ENCODE data around the gene EMILIN2. TPM values are rescaled to one million over a fixed set of nuclear protein-coding genes. Genes with fewer than 3 reads are reported as not detected.
A peak's percentile ranks its signal among the peaks of the same experiment; 100 is the strongest.
"Not testable (repeated sequence)": the region's sequence is repeated elsewhere in the genome, so short reads cannot be mapped to it uniquely, and the experiment has no call there.

Gene EMILIN2
- polyA plus RNA-seq, 1 donor, result 11.8 TPM

DNA sequence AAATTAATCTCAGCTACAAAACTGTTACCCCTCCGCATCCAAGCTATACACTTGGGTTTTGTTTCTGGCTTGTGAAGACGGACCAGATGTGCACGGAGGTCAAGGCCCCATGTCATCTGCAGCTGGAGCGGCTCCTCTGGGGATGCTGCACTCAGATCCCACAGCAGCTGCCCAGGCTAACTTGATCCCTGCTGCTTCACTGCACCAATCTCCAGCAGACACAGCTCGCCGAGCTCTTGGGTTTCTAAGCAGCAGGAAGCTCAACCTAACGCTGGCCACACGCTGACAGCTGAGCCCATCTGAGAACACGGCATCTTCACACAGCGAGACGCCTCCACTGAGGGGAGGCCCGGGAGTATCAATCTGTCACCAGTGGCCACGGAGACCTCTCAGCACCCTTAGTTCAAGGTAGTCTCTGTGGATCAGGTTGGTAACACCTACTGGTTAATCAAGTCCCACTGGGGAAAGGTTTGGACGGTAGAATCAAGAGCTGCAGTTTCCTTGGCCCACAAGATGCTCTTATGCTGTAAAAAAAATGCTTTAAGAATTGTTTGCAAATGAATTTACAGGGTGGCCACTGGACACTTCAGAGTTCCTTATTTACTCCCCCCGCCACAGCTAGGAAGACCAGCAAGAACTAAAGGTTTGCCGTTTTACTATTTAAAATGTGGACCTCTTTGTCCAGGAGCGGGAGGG, 67.5 kb downstream of the EMILIN2 start:
- DNase-seq, result no peak

DNA sequence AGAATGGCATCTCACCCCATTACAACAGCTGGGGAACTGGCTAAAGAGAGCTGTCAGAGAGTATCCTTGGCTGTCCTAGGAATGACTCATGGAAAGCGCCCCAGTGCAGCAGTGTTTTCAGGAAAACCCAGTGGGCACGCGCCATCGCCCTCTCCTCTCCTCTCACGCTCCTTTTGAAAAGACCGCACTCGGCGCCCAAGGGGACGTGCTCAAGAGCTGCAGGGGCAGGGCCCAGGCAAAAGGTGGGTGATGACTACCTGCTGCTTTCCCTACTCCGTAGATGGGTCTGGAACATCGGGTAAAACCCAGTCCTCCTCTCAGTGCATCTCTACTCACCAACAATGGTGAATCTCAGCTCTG, 68.1 kb downstream of the EMILIN2 start:
- no peak for DNase-seq

DNA sequence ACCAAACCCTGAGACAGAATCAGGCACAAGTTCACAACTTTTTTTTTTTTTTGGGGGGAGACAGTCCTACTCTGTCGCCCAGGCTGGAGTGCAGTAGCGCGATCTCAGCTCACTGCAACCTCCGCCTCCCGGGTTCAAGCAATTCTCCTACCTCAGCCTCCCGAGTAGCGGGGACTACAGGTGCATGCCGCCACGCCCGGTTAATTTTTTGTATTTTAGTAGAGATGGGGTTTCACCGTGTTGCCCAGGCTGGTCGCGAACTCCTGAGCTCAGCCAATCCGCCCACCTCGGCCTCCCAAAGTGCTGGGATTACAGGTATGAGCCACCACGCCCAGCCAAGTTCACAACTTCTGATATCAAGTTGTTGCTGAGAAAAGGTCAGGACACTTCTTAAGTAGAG, 68.7 kb downstream of the EMILIN2 start:
- DNase-seq, result not testable (repeated sequence)

DNA sequence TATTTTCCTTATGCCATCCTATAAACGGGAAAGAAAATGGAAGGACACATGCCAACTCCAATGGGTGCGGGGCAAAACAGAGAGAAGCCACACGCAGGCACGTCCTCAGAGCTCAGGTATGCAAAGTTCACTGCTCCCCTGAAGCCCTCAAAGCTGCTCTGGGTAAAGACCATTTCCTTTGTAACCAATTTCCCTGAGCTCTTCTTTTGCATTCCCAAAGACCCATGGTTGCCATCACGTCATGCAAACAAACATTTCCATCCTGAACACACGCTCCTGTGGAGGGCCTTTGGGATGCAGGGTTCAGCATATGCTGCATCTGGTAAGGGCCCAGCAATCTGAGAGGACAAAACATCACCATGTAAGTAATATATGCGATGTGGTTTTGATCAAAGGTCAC, 69.4 kb downstream of the EMILIN2 start:
- no peak for DNase-seq

DNA sequence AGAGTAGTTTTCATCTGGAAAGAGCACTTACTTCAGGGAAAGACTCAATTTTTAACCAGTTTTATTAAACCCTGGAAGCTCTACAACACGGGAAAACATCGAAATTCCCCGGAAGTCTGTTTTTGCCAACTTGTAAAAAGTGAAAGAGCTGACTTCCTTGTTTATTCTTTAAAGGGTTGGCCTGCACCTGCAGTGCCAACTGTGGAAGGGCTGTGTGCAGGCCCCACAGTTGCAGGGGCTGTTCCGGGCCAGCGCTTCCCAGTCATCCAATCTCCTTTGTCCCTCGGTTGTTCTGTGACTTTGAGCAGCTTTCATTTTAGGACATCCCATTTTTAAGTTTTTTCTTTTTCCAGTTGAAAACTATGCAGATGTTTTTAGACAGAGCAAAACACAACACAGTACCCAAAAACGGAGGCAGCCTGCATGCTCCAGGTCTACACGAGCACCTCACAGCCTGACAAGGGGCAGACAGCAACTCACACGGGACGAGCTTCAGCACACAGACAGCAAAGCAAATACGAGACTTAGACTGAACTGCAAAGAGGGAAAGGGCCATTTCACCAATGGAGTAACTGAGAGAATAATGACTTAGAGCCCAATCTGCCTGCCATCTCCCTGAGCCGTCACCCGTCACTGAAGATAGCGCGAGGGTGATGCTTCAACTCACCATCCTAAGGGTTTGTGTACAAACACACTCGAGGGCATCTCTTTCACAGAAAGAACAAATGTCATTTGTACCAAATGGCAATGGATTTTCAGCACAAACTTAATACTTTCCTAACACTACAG, 70.6 kb downstream of the EMILIN2 start:
- no peak for DNase-seq

DNA sequence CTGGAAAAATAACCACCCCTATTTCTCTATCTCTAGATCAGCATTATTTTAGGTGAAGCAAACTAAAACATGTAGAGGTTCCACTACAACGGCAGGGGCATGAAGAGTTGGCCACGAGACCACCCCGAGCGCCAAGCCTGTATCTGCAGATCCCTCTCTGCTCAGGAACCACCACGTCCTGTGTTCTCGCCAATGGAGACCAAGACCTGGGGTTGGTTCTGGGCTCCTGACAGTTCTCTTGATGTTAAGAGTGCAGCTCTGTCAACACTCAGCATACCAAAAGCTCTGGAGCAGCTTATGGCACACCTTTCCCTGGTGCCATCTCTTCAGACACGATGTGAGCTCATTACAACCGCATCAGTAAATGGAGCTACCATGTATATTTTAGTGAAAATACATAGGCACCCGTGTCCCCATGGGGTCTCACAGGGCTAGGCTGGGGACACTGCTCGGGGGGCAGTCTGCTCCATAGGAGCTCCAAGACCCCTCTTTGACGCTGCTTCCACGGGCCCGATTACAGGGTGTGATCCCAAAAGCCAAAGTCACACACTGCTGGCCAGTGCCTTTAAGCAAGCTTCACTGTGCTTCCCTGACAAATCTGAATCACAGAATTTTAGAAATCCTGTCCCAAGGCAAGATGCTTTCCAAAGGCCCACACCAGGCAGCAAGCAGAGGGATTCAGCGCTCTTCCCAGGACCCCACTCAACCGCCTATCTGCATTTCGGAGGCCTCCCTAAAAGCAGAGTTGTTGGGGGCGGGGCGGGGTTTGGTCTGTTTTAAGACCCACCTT, 72.2 kb downstream of the EMILIN2 start:
- DNase-seq, result no peak

DNA sequence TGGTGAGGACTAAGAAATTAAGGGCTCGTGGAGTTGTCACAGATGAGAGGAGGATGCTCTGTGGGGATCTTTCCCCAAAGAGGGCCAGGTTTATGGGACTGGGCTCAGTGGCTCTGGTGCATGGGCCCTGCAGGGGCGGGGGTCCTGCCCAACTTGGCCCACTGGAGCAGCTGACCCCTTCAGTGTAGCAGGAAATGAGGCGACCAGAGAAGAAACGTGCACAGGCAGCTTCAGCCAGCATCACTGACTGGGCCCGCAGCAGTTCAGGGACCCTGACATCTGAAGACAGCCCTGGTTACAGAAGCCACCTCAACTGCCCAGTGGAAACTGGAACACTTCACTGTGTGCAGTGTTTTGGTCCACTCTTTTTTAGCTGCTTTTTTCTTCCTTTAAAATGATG, 72.8 kb downstream of the EMILIN2 start:
- no peak for DNase-seq

DNA sequence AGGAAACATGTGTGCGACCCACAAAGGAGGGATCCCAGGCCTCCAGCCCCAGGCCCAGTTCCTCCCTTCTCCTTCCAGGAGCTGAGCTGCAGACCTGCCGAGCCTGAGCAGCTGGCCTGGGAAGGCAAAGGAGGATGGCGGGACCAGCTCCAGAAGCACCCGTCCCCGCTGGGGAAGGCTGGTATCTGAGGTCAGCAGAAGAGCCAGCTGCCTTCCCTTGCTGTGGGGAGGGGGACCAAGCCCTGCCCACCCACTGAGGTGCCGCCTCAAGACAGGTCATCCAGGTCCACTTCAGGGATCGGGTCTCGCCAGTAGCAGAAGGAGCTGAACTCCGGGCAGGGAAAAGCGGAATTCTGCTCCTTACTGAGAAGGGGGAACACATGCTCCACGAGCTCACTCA, 73.2 kb downstream of the EMILIN2 start:
- DNase-seq, result no peak

DNA sequence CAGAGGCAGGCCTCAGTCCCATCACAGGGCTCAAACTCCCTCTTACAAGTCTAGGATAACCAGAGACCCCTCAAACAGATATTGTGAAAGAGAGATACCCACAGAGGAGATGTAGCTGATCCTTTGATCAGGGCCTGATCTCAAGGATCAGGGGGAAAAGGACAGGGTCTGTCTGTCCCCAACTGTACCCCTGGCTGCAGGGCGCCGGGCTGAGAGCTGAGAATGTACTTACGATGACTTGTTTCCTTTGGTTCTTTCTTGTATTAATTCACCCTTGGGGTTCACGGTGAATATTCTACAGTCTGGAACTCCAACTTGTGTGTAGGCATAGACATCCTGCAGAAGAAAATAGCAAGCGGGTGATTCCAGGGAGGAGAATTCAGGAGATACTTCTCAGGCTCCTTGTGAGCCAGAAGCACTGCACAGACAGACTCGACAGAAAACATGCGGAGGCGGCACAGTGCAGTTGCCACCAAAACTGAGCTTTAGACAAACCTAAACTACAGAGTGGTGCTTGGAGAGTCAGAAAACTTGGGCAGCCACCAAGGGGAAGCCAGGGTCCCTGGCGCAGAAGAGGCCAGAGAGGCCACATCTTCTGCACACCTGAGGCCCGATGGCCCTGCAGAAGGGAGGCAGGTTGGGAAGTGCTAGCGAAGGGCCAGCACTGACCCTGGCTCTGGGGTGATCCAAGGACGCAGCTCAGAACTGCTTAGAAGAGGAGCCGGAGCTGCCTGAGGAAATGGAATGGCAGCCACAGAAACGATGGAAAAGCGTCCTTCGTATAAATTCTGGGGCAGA, 73.9 kb downstream of the EMILIN2 start:
- no peak for DNase-seq

DNA sequence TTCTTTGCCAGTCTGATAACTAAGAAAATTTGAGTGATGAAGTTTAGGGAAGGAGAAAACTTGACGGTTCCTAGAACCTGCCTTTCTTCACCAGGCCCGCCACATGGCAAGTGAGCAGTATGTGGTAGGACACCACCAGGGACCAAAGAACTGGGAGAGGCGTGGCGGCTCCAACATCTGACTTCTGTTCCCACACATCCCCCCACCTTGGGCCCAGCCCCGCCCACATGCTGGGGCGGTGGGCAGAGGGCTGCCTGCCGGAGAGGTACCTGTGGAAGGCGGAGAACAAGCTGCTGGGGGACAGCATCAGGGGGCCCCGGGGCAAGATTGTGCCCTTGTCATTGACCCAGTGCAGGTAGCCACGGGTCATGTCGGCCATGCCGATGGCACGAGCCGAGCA, 75.0 kb downstream of the EMILIN2 start:
- no peak for DNase-seq

DNA sequence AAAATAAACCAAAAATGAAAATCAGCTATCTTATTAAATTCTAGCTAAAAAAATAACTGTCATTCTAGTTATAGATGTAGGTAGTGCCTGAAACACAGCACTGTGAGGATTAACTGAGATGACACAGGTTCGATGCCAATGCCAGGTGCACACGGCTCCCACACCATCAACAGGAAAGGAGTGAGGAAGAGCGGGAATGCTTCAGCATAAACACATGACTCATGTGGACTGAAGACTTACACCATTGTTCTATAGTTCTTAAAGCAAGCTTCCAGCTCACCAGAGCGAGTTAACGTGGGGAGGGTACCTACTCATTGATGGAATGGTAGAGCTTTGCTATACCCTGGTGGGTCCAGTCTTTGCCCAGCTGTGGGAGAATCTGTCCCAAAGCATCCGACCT, 76.7 kb downstream of the EMILIN2 start:
- no peak for DNase-seq

DNA sequence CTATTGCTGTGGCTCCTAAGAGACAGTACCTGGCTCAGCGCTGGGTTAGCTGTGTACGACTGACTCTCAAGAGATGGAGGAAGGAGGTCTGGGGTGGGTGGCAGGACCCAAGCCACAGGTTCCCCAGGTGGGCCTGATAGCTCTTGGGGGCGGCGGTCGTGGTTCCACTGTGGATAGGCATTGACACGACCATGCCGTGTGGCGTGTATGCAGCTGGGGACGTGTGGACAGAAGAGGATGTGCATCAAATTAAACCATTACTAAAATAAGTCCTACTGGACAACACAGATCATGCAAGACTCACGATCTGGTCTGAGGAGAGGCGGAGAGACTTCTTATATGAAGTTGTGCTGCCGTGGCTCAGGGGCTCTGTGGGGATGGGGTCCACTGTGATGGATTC, 78.1 kb downstream of the EMILIN2 start:
- no peak for DNase-seq

DNA sequence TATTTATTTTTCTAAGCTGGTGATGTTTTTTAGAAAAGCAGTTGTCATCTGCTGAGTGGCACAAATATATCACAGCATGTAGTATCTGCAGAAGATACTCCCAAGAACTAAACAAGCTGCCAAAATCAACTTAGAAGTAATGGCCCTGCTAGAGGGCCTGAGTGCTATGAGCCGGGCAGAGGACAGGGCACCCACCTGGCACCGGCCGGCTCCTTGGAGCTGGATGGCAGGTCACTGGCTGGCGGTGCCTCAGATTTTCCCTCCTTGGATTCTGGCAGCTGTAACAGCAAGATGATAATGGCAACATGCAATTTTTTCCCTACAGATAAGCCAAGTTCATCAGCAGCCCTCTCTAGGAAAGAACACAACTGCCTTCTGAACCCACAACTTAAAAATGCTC, 79.7 kb downstream of the EMILIN2 start:
- no peak for DNase-seq

DNA sequence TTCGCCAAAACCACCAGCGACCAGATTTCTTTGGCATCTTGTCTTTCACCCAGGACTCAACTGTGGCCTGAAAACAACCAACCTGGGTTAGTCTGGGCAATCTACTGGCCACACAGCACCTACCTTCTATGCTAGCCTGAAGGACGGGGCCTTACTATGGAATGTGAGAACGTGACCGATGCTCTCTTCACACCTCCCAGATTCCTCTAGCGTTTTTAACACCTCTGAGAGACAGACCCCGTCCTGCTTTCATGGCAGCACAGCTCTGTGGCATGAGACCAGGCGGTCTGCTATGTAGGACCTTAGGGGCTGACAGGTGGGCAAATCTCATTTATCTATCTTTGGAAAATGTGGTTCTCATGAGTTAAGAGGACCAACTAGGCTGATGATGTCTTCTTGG, 80.9 kb downstream of the EMILIN2 start:
- no peak for DNase-seq

DNA sequence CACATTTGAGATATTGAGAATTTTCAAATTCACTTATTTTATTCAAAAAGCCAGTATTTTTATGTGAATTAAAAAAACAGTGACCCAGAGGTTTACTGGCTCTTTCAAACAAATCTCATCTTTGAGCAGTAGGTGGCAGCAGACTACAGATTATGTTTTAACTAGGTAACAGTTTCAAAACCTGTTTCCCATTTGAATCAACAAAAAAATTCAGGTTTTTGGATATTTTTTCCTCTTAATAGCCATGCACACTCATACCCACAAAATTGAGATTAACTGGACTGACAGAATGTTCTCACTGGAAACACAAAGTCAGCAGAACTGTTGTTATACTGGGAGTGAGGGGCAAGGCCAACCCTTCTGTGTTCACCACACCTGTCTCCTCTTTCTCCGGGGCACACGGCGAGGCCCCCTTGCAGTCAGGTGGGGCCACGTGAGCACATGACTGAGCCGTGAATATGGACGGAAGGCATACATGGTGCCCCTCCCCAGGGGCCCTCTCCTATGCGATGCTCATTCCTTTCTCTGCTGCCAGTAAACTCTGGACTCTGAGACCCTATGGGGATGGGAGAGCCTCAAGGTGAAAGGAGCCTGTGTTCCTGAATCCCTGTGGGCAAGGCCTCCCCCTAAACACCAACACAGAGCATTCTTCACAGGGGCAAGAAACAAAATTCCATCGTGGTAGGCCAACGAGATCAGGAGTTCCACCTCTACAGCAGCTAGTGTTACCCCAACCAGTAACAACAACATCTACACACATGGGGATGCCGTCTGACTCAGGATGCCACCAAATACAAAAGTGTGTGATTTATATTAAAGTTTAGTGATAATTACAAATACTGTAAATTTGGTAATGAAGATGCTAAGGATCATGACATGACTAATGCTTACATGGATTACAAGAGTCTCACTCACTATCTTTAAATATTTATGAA, 85.7 kb downstream of the EMILIN2 start:
- DNase-seq, result peak; percentile 77

DNA sequence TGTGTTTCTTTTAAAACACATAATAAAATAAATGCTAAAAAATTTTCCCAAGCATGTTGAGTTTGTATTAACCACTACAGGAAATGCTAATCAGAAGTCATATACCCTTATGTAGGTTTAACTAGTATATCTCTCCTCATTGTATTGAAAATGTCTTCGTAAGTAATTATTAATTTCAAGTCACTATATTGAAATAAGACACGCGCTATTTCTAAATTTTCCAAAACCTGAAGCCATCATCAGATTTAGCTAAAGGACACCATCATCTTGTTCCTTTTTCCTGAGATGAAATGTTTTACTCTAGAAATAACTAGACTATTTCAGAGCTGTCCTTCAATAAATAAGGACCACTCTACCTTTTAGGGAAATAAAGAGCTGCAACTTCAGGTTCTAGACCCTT, 87.2 kb downstream of the EMILIN2 start:
- DNase-seq, result no peak

DNA sequence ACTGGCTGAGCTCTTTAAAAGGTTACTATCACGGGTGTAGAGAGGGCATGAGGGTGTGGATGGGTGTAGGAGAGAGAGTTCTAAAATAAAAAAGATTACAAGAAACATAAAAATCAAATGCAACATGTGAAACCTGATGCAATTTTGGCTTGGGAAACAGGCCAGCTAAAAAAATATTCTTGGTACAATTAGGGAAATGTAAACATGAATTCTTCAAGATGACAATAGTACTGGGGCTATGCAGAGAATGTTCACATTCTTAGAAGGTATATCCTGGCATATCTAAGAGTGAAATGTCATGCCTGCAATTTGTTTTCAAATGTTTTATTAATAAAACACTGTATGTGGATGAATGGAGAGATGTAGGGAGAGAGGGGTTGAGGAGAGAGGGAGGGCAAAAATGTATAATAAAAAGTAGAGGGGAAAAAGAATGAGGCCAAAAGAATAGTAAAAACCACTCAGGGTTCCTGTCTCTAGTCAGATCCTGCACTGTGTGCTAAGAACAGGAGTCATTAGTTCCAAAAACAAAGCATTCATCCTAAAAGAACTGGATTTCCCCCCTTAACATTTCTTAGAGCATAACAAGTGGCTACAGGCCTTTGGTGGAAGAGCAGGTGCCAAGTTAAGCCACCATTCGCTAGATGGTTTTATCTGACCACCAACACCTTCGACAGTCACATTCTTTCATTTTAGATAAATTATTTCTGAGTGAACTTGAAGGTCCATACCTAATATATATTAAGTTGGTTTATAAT, 88.8 kb downstream of the EMILIN2 start:
- DNase-seq, result no peak

DNA sequence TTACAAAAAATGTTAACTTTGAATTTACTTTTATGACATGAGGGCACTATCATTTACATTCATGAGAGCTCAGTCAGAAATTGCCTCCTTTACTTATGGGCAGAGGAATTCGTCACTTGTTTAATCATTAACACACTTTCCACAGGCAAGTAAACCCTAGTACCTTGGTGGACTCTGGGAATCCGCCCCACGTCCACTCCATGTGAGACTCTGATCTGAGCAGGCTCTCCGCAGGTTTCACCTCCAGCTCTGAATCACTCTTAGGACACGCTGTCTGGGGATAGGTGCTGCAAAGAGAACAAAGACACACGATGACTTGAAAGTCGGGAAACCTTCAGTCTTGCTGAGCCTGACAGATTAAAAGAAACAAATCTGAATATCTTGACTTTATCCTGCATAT, 92.5 kb downstream of the EMILIN2 start:
- DNase-seq, result no peak

DNA sequence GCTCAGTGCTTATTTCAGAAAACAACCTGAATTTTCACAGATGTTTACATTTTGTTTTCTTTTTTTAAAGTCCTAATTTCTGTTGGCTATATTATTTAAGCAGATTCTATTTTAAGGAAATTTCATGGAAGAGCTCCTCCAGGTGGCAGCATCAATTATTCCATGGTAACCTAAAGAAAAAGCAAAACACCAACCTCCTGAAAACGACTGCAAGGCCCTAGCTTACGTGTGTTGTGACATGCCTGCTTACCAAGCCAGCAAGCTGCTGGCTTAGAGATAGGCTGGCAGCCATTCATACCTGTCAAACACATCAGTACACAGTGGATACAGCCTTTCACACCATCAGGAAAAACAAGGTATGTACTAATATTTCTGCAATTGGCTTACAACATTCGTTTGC, 101.2 kb downstream of the EMILIN2 start:
- peak; percentile 57 for DNase-seq

DNA sequence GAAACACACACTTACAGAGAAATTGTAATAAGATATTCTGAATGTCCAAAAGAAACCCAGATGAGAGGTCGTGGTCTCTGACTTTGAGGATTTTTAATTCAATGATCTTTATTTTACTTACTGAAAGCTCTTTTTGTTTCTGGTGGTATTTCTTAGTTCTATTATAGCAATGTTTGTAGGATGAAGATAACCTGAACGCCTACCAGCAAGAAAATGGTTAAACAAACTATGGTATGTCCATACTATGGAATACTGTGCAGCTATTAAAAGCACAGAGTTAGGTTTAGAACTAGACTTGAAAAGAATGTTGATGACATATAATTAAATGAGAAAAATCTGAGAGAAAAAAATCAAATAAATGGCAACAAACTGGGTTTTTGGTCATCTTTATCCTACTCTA, 105.8 kb downstream of the EMILIN2 start:
- DNase-seq, result no peak
